A673 (cell line): ENCODE measurements around the gene NDUFA11.
"Not testable (repeated sequence)": the region's sequence is repeated elsewhere in the genome, so short reads cannot be mapped to it uniquely, and the experiment has no call there.

Experiments used
- CTCF ChIP-seq: fragments of 300-800, 200-600 bp; sonication (generic); conservative IDR thresholded peaks from 2 replicates; pipeline ENCODE4 v1.5.1; 2017; ENCODE audit warnings: low read depth, mild to moderate bottlenecking, antibody characterized with exemption, low read length, moderate library complexity, mixed read lengths
- EZH2 ChIP-seq: fragments of 200-600 bp; sonication (generic); IDR thresholded peaks from 2 replicates; pipeline ENCODE4 v1.6.1; 2017; ENCODE audit warnings: borderline replicate concordance, low read depth, mild to moderate bottlenecking, mixed read lengths, antibody characterized with exemption, low read length; ENCODE audit not compliant: poor library complexity, severe bottlenecking

GRCh38 chr19:5847846-5848245, 55.7 kb downstream of the NDUFA11 start:
- TF ChIP-seq CTCF, EZH2: not testable (repeated sequence)
